ENCODE data around the gene PPP2R5C. TPM values are rescaled to one million over a fixed set of nuclear protein-coding genes. Genes with fewer than 3 reads are reported as not detected.

Gene PPP2R5C
- total RNA-seq, 2 donors from 2014 or later: 317 to 370 TPM

- Mint-ChIP-seq H3K27ac (peak overlapping the region; percentile 99), H3K27me3 (ENCODE audit: low read depth) (no peaks in the 10 kb centered on the region), H3K4me3 (peak overlapping the region; percentile 91 to 95), H3K9me3 (no peaks in the 10 kb centered on the region), H3K36me3 (ENCODE audit: insufficient read depth in 2 of 2) (peaks cover 15 to 17% of the 10 kb centered on the region in 2 donors), H3K4me1 (ENCODE audit: low read depth) (peaks cover 54% of the 10 kb centered on the region)
- peak; percentile 82 to 88 for DNase-seq
- peak; percentile 88 to 91 for ATAC-seq (replicated peaks in 1 of 2)
Measured at GRCh38 chr14:101809671-101810514, 48.4 kb downstream of the PPP2R5C start.

- Mint-ChIP-seq H3K9me3 (no peaks in the 10 kb centered on the region), H3K27me3 (ENCODE audit: low read depth) (no peaks in the 10 kb centered on the region), H3K36me3 (ENCODE audit: insufficient read depth in 2 of 2) (peaks cover 15 to 20% of the 10 kb centered on the region in 2 donors), H3K4me3 (peak overlapping the region; percentile 91 to 95), H3K4me1 (ENCODE audit: low read depth) (peaks cover 66% of the 10 kb centered on the region), H3K27ac (peak overlapping the region; percentile 99)
- ATAC-seq (replicated peaks in 1 of 2) (peak in 1 of 2 donors; percentile 10), DNase-seq (no peak)
Measured at GRCh38 chr14:101810897-101811621, 49.5 kb downstream of the PPP2R5C start.

GRCh38 chr14:101812071-101812470 lies 50.6 kb downstream of the PPP2R5C start:
- no peaks in the 10 kb centered on the region for H3K9me3 Mint-ChIP-seq
- H3K27me3 Mint-ChIP-seq (ENCODE audit: low read depth): no peaks in the 10 kb centered on the region
- DNase-seq: peak in 1 of 2 donors; percentile 38

GRCh38 chr14:101813171-101813759 lies 51.8 kb downstream of the PPP2R5C start:
- Mint-ChIP-seq H3K27me3 (ENCODE audit: low read depth) (no peaks in the 10 kb centered on the region), H3K27ac (peak overlapping the region; percentile 95), H3K4me1 (ENCODE audit: low read depth) (peaks cover 81% of the 10 kb centered on the region), H3K9me3 (no peaks in the 10 kb centered on the region), H3K36me3 (ENCODE audit: insufficient read depth in 2 of 2) (peaks cover 23 to 25% of the 10 kb centered on the region in 2 donors), H3K4me3 (peak overlapping the region; percentile 91 to 95)
- ATAC-seq (replicated peaks in 1 of 2): no peak
- DNase-seq: peak in 1 of 2 donors; percentile 27

More at GRCh38 chr14:101812071-101812470, 50.6 kb downstream of the PPP2R5C start:
- H3K36me3 Mint-ChIP-seq (ENCODE audit: insufficient read depth in 2 of 2): peaks cover 19 to 20% of the 10 kb centered on the region in 2 donors
- no peak for ATAC-seq (replicated peaks in 1 of 2)
- peaks cover 75% of the 10 kb centered on the region for H3K4me1 Mint-ChIP-seq (ENCODE audit: low read depth)
- peak overlapping the region; percentile 95 for H3K27ac Mint-ChIP-seq
- peak overlapping the region; percentile 91 to 95 for H3K4me3 Mint-ChIP-seq

GRCh38 chr14:101813833-101814232 lies 52.3 kb downstream of the PPP2R5C start:
- ATAC-seq (replicated peaks in 1 of 2): no peak
- peak overlapping the region; percentile 95 for H3K27ac Mint-ChIP-seq

GRCh38 chr14:101814934-101815333 lies 53.4 kb downstream of the PPP2R5C start:
- H3K4me3 Mint-ChIP-seq: peak overlapping the region; percentile 91 to 95
- ATAC-seq (replicated peaks in 1 of 2) (peak; percentile 16 to 20), DNase-seq (peak; percentile 34 to 42)
- peaks cover 86% of the 10 kb centered on the region for H3K4me1 Mint-ChIP-seq (ENCODE audit: low read depth)
- peak overlapping the region; percentile 95 for H3K27ac Mint-ChIP-seq
- peaks cover 22 to 32% of the 10 kb centered on the region in 2 donors for H3K36me3 Mint-ChIP-seq (ENCODE audit: insufficient read depth in 2 of 2)
- no peaks in the 10 kb centered on the region for H3K9me3 Mint-ChIP-seq
- no peaks in the 10 kb centered on the region for H3K27me3 Mint-ChIP-seq (ENCODE audit: low read depth)

More at GRCh38 chr14:101813833-101814232, 52.3 kb downstream of the PPP2R5C start:
- Mint-ChIP-seq H3K36me3 (ENCODE audit: insufficient read depth in 2 of 2) (peaks cover 23 to 25% of the 10 kb centered on the region in 2 donors), H3K9me3 (no peaks in the 10 kb centered on the region), H3K27me3 (ENCODE audit: low read depth) (no peaks in the 10 kb centered on the region), H3K4me3 (peak overlapping the region; percentile 91 to 95), H3K4me1 (ENCODE audit: low read depth) (peaks cover 83% of the 10 kb centered on the region)
- no peak for DNase-seq

- DNase-seq (no peak), ATAC-seq (replicated peaks in 1 of 2) (no peak)
- H3K9me3 Mint-ChIP-seq: no peaks in the 10 kb centered on the region
Measured at GRCh38 chr14:101815994-101816393, 54.5 kb downstream of the PPP2R5C start.

GRCh38 chr14:101817501-101818001 lies 56.0 kb downstream of the PPP2R5C start:
- peak; percentile 41 to 59 for ATAC-seq (replicated peaks in 1 of 2)
- peak; percentile 42 to 61 for DNase-seq
- no peaks in the 10 kb centered on the region for H3K27me3 Mint-ChIP-seq (ENCODE audit: low read depth)
- peak overlapping the region; percentile 77 to 83 for H3K4me3 Mint-ChIP-seq
- peaks cover 9 to 24% of the 10 kb centered on the region in 2 donors for H3K36me3 Mint-ChIP-seq (ENCODE audit: insufficient read depth in 2 of 2)
- H3K27ac Mint-ChIP-seq: peak overlapping the region; percentile 95
- peaks cover 95% of the 10 kb centered on the region for H3K4me1 Mint-ChIP-seq (ENCODE audit: low read depth)
- no peaks in the 10 kb centered on the region for H3K9me3 Mint-ChIP-seq

More at GRCh38 chr14:101815994-101816393, 54.5 kb downstream of the PPP2R5C start:
- Mint-ChIP-seq H3K36me3 (ENCODE audit: insufficient read depth in 2 of 2) (peaks cover 15 to 27% of the 10 kb centered on the region in 2 donors), H3K27ac (peak overlapping the region; percentile 95), H3K4me1 (ENCODE audit: low read depth) (peaks cover 91% of the 10 kb centered on the region), H3K4me3 (peak overlapping the region; percentile 91 to 95), H3K27me3 (ENCODE audit: low read depth) (no peaks in the 10 kb centered on the region)

- peak; percentile 71 to 73 for DNase-seq
Measured at GRCh38 chr14:101819251-101819990, 57.9 kb downstream of the PPP2R5C start.

GRCh38 chr14:101820283-101820798 lies 58.8 kb downstream of the PPP2R5C start:
- DNase-seq (peak; percentile 65 to 66), ATAC-seq (replicated peaks in 1 of 2) (peak; percentile 11 to 16)

More at GRCh38 chr14:101819251-101819990, 57.9 kb downstream of the PPP2R5C start:
- Mint-ChIP-seq H3K9me3 (no peaks in the 10 kb centered on the region), H3K4me3 (peak overlapping the region; percentile 77 to 83), H3K36me3 (ENCODE audit: insufficient read depth in 2 of 2) (peaks cover 10 to 27% of the 10 kb centered on the region in 2 donors), H3K27ac (peak overlapping the region; percentile 95), H3K27me3 (ENCODE audit: low read depth) (no peaks in the 10 kb centered on the region), H3K4me1 (ENCODE audit: low read depth) (peaks cover 92% of the 10 kb centered on the region)
- ATAC-seq (replicated peaks in 1 of 2): peak in 1 of 2 donors; percentile 10

GRCh38 chr14:101821528-101821927 lies 60.0 kb downstream of the PPP2R5C start:
- peak overlapping the region; percentile 75 to 84 for H3K4me3 Mint-ChIP-seq
- H3K9me3 Mint-ChIP-seq: no peaks in the 10 kb centered on the region
- DNase-seq: peak; percentile 63
- peaks cover 19 to 38% of the 10 kb centered on the region in 2 donors for H3K36me3 Mint-ChIP-seq (ENCODE audit: insufficient read depth in 2 of 2)
- peak; percentile 3 to 13 for ATAC-seq (replicated peaks in 1 of 2)
- peaks cover 92% of the 10 kb centered on the region for H3K4me1 Mint-ChIP-seq (ENCODE audit: low read depth)
- H3K27ac Mint-ChIP-seq: peak overlapping the region; percentile 98
- H3K27me3 Mint-ChIP-seq (ENCODE audit: low read depth): no peaks in the 10 kb centered on the region

More at GRCh38 chr14:101820283-101820798, 58.8 kb downstream of the PPP2R5C start:
- Mint-ChIP-seq H3K36me3 (ENCODE audit: insufficient read depth in 2 of 2) (peaks cover 16 to 30% of the 10 kb centered on the region in 2 donors), H3K4me1 (ENCODE audit: low read depth) (peaks cover 92% of the 10 kb centered on the region), H3K27me3 (ENCODE audit: low read depth) (no peaks in the 10 kb centered on the region), H3K4me3 (peak overlapping the region; percentile 77 to 83), H3K9me3 (no peaks in the 10 kb centered on the region), H3K27ac (peak overlapping the region; percentile 95)

Measured in activated T-cell treated with anti-CD3 and anti-CD28 coated beads, Interleukin-2, amount 50 U/mL, for 72 hours (primary cell).